ENCODE data around the gene HDAC4.

HDAC4 gene

DNA sequence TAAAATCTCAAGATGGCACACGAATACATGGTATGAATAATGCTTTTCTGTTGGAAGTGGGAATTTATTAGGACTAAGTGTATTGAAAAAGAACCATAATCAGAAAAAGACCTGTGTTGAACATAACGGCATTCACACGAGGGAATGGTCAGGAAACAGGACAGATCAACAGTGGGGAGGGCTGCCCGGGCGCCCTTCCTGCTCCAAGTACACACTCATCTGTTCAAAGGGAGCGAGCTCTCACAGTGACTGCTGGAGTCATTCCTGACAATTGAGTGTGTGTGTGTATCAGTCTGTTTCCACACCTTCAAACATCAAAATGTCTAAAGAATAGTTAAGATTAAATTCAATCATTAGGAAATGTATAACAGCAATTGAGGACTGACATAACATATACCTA, 167.2 kb downstream of the HDAC4 start:
- 93 to 97% methylated on average over 6 of the region's 6 CpGs for WGBS, 2 experiments
- Histone ChIP-seq H3K4me3 (ENCODE audit: insufficient read depth, low read depth, low read length) (no peak overlapping the region), H3K27me3 (ENCODE audit: control insufficient read depth, insufficient read depth, low read length, poor library complexity, severe bottlenecking) (no peaks in the 10 kb centered on the region), H3K9me3 (ENCODE audit: control insufficient read depth, low read length) (no peaks in the 10 kb centered on the region), H3K36me3 (ENCODE audit: control insufficient read depth, insufficient read depth, low read length) (no peaks in the 10 kb centered on the region), H3K4me1 (ENCODE audit: control insufficient read depth, insufficient read depth, low read length) (no peaks in the 10 kb centered on the region), H3K27ac (ENCODE audit: insufficient read depth, low read depth, low read length, poor library complexity, severe bottlenecking) (no peak overlapping the region)

GRCh38 chr2:239232195-239232578, 168.6 kb downstream of the HDAC4 start:
- Histone ChIP-seq H3K4me3 (ENCODE audit: insufficient read depth, low read depth, low read length) (no peak overlapping the region), H3K27ac (ENCODE audit: insufficient read depth, low read depth, low read length, poor library complexity, severe bottlenecking) (no peak overlapping the region), H3K27me3 (ENCODE audit: control insufficient read depth, insufficient read depth, low read length, poor library complexity, severe bottlenecking) (no peaks in the 10 kb centered on the region), H3K4me1 (ENCODE audit: control insufficient read depth, insufficient read depth, low read length) (peaks cover 6% of the 10 kb centered on the region), H3K36me3 (ENCODE audit: control insufficient read depth, insufficient read depth, low read length) (no peaks in the 10 kb centered on the region), H3K9me3 (ENCODE audit: control insufficient read depth, low read length) (no peaks in the 10 kb centered on the region)
- WGBS, 2 experiments = 97 to 98% methylated on average over 6 of the region's 6 CpGs

DNA sequence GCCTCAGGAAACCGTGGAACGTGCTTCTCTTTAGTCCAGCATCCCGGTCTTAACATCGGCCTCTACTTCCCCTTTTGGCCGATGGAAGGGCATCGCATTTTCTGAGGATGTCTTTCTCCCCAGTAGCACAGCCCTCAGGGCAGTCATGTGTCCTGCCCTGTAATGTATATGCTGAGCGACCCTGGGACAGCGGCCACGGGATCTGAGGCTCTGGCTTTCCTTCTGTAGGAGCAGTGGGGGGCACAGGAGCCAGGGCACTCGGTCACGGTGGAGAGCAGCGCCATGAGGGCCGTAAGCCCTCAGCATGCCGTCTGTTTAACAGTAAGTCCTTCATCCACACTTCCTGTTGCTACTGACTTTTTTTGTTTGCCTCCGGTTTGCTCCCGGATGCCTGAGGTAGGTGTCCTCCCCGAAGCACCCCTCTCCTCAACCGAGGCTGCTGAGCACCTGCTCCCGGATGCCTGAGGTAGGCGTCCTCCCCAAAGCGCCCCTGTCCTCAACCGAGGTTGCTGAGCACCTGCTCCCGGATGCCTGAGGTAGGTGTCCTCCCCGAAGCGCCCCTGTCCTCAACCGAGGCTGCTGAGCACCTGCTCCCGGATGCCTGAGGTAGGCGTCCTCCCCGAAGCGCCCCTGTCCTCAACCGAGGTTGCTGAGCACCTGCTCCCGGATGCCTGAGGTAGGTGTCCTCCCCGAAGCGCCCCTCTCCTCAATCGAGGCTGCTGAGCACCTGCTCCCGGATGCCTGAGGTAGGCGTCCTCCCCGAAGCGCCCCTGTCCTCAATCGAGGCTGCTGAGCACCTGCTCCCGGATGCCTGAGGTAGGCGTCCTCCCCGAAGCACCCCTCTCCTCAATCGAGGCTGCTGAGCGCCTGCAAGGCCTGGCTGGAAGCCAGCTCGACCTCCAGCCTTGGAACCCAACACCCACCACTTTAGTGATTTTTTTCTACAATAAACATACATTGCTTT, 169.3 kb downstream of the HDAC4 start:
- peaks cover 13% of the 10 kb centered on the region for H3K4me1 ChIP-seq (ENCODE audit: control insufficient read depth, insufficient read depth, low read length)
- no peaks in the 10 kb centered on the region for H3K9me3 ChIP-seq (ENCODE audit: control insufficient read depth, low read length)
- H3K27ac ChIP-seq (ENCODE audit: insufficient read depth, low read depth, low read length, poor library complexity, severe bottlenecking) = no peak overlapping the region
- no peaks in the 10 kb centered on the region for H3K36me3 ChIP-seq (ENCODE audit: control insufficient read depth, insufficient read depth, low read length)
- no peaks in the 10 kb centered on the region for H3K27me3 ChIP-seq (ENCODE audit: control insufficient read depth, insufficient read depth, low read length, poor library complexity, severe bottlenecking)
- H3K4me3 ChIP-seq (ENCODE audit: insufficient read depth, low read depth, low read length) = no peak overlapping the region
- 91 to 93% methylated on average over 38 to 40 of the region's 46 CpGs for WGBS, 2 experiments

DNA sequence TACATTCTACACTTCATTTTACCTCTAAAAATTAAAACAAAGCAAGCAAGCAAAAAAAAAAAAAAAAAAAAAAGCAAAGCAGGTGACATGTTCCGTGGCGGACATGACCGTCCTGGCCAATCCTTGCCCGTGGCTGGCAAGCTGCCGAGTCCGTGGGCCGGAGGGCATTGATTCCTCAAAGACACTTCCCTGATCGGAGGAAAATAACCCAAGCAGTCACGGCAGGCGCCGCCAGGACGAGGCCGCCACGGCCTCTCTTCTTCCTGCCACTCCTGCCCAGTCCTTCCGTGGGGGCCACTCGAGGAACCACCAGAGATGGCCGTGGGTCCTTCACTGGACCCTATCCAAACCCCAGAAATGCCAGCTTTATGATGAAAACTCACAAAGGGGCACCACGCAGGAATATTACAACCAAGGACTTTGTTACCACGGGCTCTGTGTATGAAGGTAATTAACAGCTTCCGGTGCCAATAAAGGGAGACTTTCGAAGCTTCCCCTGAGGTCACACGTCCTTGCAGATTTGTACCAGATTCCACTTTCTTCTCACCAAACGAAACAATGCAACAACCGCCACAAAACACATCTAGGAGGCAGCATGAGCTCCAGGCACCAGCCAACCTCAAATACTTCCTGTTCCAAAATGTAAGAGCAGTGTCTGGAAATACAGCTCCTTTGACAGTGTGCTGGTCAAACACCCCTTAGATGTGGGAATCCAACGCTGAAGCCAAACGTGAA, 170.3 kb downstream of the HDAC4 start:
- WGBS, 2 experiments = 89 to 91% methylated on average over 26 of the region's 26 CpGs
- no peak overlapping the region for H3K4me3 ChIP-seq (ENCODE audit: insufficient read depth, low read depth, low read length)
- H3K36me3 ChIP-seq (ENCODE audit: control insufficient read depth, insufficient read depth, low read length) = no peaks in the 10 kb centered on the region
- no peak overlapping the region for H3K27ac ChIP-seq (ENCODE audit: insufficient read depth, low read depth, low read length, poor library complexity, severe bottlenecking)
- H3K9me3 ChIP-seq (ENCODE audit: control insufficient read depth, low read length) = no peaks in the 10 kb centered on the region
- no peaks in the 10 kb centered on the region for H3K27me3 ChIP-seq (ENCODE audit: control insufficient read depth, insufficient read depth, low read length, poor library complexity, severe bottlenecking)
- H3K4me1 ChIP-seq (ENCODE audit: control insufficient read depth, insufficient read depth, low read length) = peaks cover 18% of the 10 kb centered on the region

DNA sequence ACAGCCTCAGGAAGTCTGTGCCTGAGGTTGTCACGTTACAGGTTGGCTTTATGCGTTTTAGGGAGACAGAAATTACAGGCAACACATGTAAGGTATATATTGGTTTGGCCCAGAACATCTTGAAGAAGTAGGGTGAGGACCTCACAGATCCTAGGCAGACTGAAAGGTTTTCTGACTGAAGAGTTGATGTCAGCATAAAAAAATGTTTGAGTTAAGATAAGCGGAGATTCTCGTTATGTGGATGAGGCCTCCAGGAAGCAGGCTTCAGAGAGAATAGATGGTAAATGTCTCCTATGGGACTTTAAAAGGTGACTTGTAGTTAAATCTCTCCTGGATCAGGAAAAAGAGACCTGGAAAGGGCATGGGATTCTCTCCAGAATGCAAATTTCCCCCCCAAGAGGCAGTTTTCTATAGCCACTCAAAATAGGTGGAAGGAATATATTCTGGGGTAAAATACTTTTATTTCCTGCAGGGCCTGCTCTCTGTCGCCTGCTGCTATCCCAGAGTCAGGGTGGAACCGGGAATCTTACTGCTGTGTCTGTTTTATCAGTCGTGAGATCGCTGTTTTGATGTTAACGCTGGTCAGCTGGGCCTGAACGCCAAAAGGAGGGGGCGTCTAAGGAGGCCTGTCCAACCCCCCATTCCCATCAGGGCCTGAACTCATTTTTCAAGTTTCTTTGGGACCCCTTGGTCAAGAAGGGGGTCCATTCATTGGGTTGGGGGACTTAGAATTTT, 171.1 kb downstream of the HDAC4 start:
- Histone ChIP-seq H3K9me3 (ENCODE audit: control insufficient read depth, low read length) (no peaks in the 10 kb centered on the region), H3K4me3 (ENCODE audit: insufficient read depth, low read depth, low read length) (no peak overlapping the region), H3K36me3 (ENCODE audit: control insufficient read depth, insufficient read depth, low read length) (no peaks in the 10 kb centered on the region), H3K4me1 (ENCODE audit: control insufficient read depth, insufficient read depth, low read length) (peaks cover 23% of the 10 kb centered on the region), H3K27ac (ENCODE audit: insufficient read depth, low read depth, low read length, poor library complexity, severe bottlenecking) (no peak overlapping the region), H3K27me3 (ENCODE audit: control insufficient read depth, insufficient read depth, low read length, poor library complexity, severe bottlenecking) (no peaks in the 10 kb centered on the region)
- 94 to 96% methylated on average over 11 of the region's 11 CpGs for WGBS, 2 experiments

DNA sequence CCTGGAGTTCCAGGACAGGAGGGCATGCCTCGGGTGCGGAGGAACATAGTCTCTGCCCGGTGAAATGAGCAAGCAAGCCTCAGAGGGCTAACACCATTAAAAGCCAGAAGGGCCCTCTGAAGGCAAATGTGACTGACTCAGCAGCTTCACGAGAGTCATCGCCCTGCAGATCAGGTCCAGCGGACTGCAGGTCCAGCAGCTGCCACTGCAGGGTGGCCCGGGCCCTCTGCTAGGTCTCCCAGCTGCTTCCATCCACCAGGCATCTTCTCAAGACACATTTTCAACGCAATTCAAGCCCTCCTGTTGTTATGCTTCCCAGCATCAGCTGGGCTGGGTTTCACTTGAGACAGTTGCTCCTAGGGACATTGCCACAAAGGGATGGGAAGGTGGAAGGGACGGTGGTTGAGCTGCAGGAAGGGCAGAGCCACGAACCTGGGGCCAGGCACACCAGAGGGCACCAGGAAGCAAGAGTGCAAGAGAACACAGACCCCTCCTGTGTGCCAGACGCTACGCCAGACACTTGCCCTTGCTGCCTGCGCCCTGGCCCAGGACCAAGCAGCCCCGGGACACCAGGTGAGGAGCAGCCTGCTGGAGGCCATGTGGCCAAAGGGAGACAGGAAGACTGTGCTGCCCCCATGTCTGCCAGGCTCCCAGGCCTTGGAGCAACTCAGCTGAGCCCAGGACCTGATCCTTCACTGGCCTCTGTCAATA, 173.0 kb downstream of the HDAC4 start:
- Histone ChIP-seq H3K27ac (ENCODE audit: insufficient read depth, low read depth, low read length, poor library complexity, severe bottlenecking) (no peak overlapping the region), H3K4me3 (ENCODE audit: insufficient read depth, low read depth, low read length) (no peak overlapping the region), H3K27me3 (ENCODE audit: control insufficient read depth, insufficient read depth, low read length, poor library complexity, severe bottlenecking) (no peaks in the 10 kb centered on the region), H3K36me3 (ENCODE audit: control insufficient read depth, insufficient read depth, low read length) (no peaks in the 10 kb centered on the region), H3K9me3 (ENCODE audit: control insufficient read depth, low read length) (no peaks in the 10 kb centered on the region), H3K4me1 (ENCODE audit: control insufficient read depth, insufficient read depth, low read length) (peaks cover 36% of the 10 kb centered on the region)
- WGBS, 2 experiments = 92 to 94% methylated on average over 14 of the region's 14 CpGs

GRCh38 chr2:239226677-239227581, 173.9 kb downstream of the HDAC4 start:
- Histone ChIP-seq H3K36me3 (ENCODE audit: control insufficient read depth, insufficient read depth, low read length) (no peaks in the 10 kb centered on the region), H3K27ac (ENCODE audit: insufficient read depth, low read depth, low read length, poor library complexity, severe bottlenecking) (no peak overlapping the region), H3K9me3 (ENCODE audit: control insufficient read depth, low read length) (no peaks in the 10 kb centered on the region), H3K4me3 (ENCODE audit: insufficient read depth, low read depth, low read length) (no peak overlapping the region), H3K4me1 (ENCODE audit: control insufficient read depth, insufficient read depth, low read length) (peaks cover 42% of the 10 kb centered on the region), H3K27me3 (ENCODE audit: control insufficient read depth, insufficient read depth, low read length, poor library complexity, severe bottlenecking) (no peaks in the 10 kb centered on the region)
- WGBS, 2 experiments = 93 to 94% methylated on average over 17 of the region's 17 CpGs

GRCh38 chr2:239225871-239226561, 174.8 kb downstream of the HDAC4 start:
- no peak overlapping the region for H3K27ac ChIP-seq (ENCODE audit: insufficient read depth, low read depth, low read length, poor library complexity, severe bottlenecking)
- WGBS, 2 experiments = 88 to 91% methylated on average over 13 of the region's 13 CpGs
- H3K27me3 ChIP-seq (ENCODE audit: control insufficient read depth, insufficient read depth, low read length, poor library complexity, severe bottlenecking) = no peaks in the 10 kb centered on the region
- no peaks in the 10 kb centered on the region for H3K9me3 ChIP-seq (ENCODE audit: control insufficient read depth, low read length)
- no peaks in the 10 kb centered on the region for H3K36me3 ChIP-seq (ENCODE audit: control insufficient read depth, insufficient read depth, low read length)
- no peak overlapping the region for H3K4me3 ChIP-seq (ENCODE audit: insufficient read depth, low read depth, low read length)
- peaks cover 44% of the 10 kb centered on the region for H3K4me1 ChIP-seq (ENCODE audit: control insufficient read depth, insufficient read depth, low read length)
